Measurements from ENCODE around the gene SEMA6B.
"Not testable (repeated sequence)": the region's sequence is repeated elsewhere in the genome, so short reads cannot be mapped to it uniquely, and the experiment has no call there.

SEMA6B gene

GRCh38 chr19:4559569-4559968 is at the start of gene SEMA6B:
Gene SEMA6B, minus strand, starts transcription at chr19:4559684. Its CDS starts 1,227 bp downstream, at chr19:4558457.
- no peak for DNase-seq

GRCh38 chr19:4606921-4607678 is 47.6 kb upstream of the SEMA6B start:
- peak in 1 of 2 experiments; percentile 71 for DNase-seq

- no peak for DNase-seq
Observed at GRCh38 chr19:4606181-4606580, 46.7 kb upstream of the SEMA6B start.

GRCh38 chr19:4604912-4605311 is 45.4 kb upstream of the SEMA6B start:
- no peak for DNase-seq

- DNase-seq: no peak
Observed at GRCh38 chr19:4602915-4603314, 43.4 kb upstream of the SEMA6B start.

- no peak for DNase-seq
Observed at GRCh38 chr19:4602173-4602788, 42.8 kb upstream of the SEMA6B start.

- no peak for DNase-seq
Observed at GRCh38 chr19:4600893-4601292, 41.4 kb upstream of the SEMA6B start.

- DNase-seq: no peak
Observed at GRCh38 chr19:4600082-4600481, 40.6 kb upstream of the SEMA6B start.

GRCh38 chr19:4598712-4599111 is 39.2 kb upstream of the SEMA6B start:
- DNase-seq: no peak

- peak in 1 of 2 experiments; percentile 53 for DNase-seq
Observed at GRCh38 chr19:4597975-4598671, 38.6 kb upstream of the SEMA6B start.

GRCh38 chr19:4597278-4597974 is 37.9 kb upstream of the SEMA6B start:
- no peak for DNase-seq

- no peak for DNase-seq
Observed at GRCh38 chr19:4596033-4596904, 36.8 kb upstream of the SEMA6B start.

GRCh38 chr19:4595158-4595557 is 35.7 kb upstream of the SEMA6B start:
- DNase-seq: not testable (repeated sequence)

GRCh38 chr19:4594201-4594600 is 34.7 kb upstream of the SEMA6B start:
- DNase-seq: no peak

- no peak for DNase-seq
Observed at GRCh38 chr19:4593409-4593851, 33.9 kb upstream of the SEMA6B start.

GRCh38 chr19:4592445-4592844 is 33.0 kb upstream of the SEMA6B start:
- no peak for DNase-seq

GRCh38 chr19:4591320-4591719 is 31.8 kb upstream of the SEMA6B start:
- no peak for DNase-seq

- DNase-seq: no peak
Observed at GRCh38 chr19:4590559-4590958, 31.1 kb upstream of the SEMA6B start.

GRCh38 chr19:4589579-4590410 is 30.3 kb upstream of the SEMA6B start:
- DNase-seq: peak in 1 of 2 experiments; percentile 21

GRCh38 chr19:4588291-4588761 is 28.8 kb upstream of the SEMA6B start:
- no peak for DNase-seq

GRCh38 chr19:4587527-4587926 is 28.0 kb upstream of the SEMA6B start:
- DNase-seq: no peak
